CD4-positive, alpha-beta T cell treated with Interleukin-4 for 1 hour (primary cell): ENCODE data around the gene LYPD3.

Experiments used
- DNase-seq, 2 donors: peaks; one replicate each; pipeline ENCODE4 v3.0.0-alpha.2; 2020 to 2022

LYPD3 gene

GRCh38 chr19:43485951-43486350, 20.5 kb upstream of the LYPD3 start:
- DNase-seq: no peak

- DNase-seq: no peak
These were observed 17.9 kb upstream of the LYPD3 start for GRCh38 chr19:43483281-43483680.

- DNase-seq: no peak
These were observed 16.8 kb upstream of the LYPD3 start for GRCh38 chr19:43482193-43482592.

GRCh38 chr19:43481701-43482100, 16.3 kb upstream of the LYPD3 start:
- DNase-seq: no peak

- no peak for DNase-seq
These were observed 15.2 kb upstream of the LYPD3 start for GRCh38 chr19:43480574-43480973.

- no peak for DNase-seq
These were observed 14.7 kb upstream of the LYPD3 start for GRCh38 chr19:43479961-43480561.

GRCh38 chr19:43479226-43479625, 13.8 kb upstream of the LYPD3 start:
- DNase-seq: no peak

- no peak for DNase-seq
These were observed 12.9 kb upstream of the LYPD3 start for GRCh38 chr19:43478323-43478722.

GRCh38 chr19:43476606-43477005, 11.2 kb upstream of the LYPD3 start:
- no peak for DNase-seq

GRCh38 chr19:43474986-43475705, 9.7 kb upstream of the LYPD3 start:
- DNase-seq: peak; percentile 95

- no peak for DNase-seq
These were observed 9.1 kb upstream of the LYPD3 start for GRCh38 chr19:43474487-43474886.

- no peak for DNase-seq
These were observed 5.7 kb upstream of the LYPD3 start for GRCh38 chr19:43471091-43471490.

- DNase-seq: peak; percentile 55 to 87
These were observed 4.9 kb upstream of the LYPD3 start for GRCh38 chr19:43470288-43470687.

GRCh38 chr19:43469160-43469480, 3.7 kb upstream of the LYPD3 start:
- peak; percentile 31 to 58 for DNase-seq

- no peak for DNase-seq
These were observed 3.1 kb upstream of the LYPD3 start for GRCh38 chr19:43468354-43469159.

- DNase-seq: no peak
These were observed 2.3 kb upstream of the LYPD3 start for GRCh38 chr19:43467730-43468129.

- DNase-seq: no peak
These were observed 1.9 kb upstream of the LYPD3 start for GRCh38 chr19:43467276-43467675.

- DNase-seq: no peak
These were observed 1.4 kb upstream of the LYPD3 start for GRCh38 chr19:43466793-43467192.

- no peak for DNase-seq
These were observed 1.2 kb downstream of the LYPD3 start for GRCh38 chr19:43464134-43464775.

- DNase-seq: peak; percentile 99
These were observed 1.9 kb downstream of the LYPD3 start for GRCh38 chr19:43463381-43464133.

GRCh38 chr19:43462785-43463380, 2.5 kb downstream of the LYPD3 start:
- no peak for DNase-seq

- no peak for DNase-seq
These were observed 3.0 kb downstream of the LYPD3 start for GRCh38 chr19:43462383-43462782.
